ENCODE measurements around the gene POMT1.

GRCh38 chr9:131478911-131479310 is 23.8 kb upstream of the POMT1 start:
- no peak for TF ChIP-seq CTCF (IDR thresholded peaks at IDR 0.05; ENCODE audit: low read length)
- TF ChIP-seq EZH2 (IDR thresholded peaks at IDR 0.05; ENCODE audit: borderline replicate concordance, low read length), result no peak

Data from OCI-LY1 (cell line).